AG20443 (cell line): Measurements from ENCODE around the gene TRIM52.

Source experiments
- DNase-seq: peaks from one replicate; pipeline ENCODE4 v3.0.0; 2012; ENCODE audit warnings: low spot score, mixed read lengths

The TRIM52 gene

GRCh38 chr5:181255836-181256578, 4.9 kb downstream of the TRIM52 start:
- no peak for DNase-seq

GRCh38 chr5:181255276-181255675, 5.7 kb downstream of the TRIM52 start:
- DNase-seq = no peak

GRCh38 chr5:181248277-181248676, 12.7 kb downstream of the TRIM52 start:
- no peak for DNase-seq

GRCh38 chr5:181246276-181247049, 14.5 kb downstream of the TRIM52 start:
- peak; percentile 96 for DNase-seq

DNA sequence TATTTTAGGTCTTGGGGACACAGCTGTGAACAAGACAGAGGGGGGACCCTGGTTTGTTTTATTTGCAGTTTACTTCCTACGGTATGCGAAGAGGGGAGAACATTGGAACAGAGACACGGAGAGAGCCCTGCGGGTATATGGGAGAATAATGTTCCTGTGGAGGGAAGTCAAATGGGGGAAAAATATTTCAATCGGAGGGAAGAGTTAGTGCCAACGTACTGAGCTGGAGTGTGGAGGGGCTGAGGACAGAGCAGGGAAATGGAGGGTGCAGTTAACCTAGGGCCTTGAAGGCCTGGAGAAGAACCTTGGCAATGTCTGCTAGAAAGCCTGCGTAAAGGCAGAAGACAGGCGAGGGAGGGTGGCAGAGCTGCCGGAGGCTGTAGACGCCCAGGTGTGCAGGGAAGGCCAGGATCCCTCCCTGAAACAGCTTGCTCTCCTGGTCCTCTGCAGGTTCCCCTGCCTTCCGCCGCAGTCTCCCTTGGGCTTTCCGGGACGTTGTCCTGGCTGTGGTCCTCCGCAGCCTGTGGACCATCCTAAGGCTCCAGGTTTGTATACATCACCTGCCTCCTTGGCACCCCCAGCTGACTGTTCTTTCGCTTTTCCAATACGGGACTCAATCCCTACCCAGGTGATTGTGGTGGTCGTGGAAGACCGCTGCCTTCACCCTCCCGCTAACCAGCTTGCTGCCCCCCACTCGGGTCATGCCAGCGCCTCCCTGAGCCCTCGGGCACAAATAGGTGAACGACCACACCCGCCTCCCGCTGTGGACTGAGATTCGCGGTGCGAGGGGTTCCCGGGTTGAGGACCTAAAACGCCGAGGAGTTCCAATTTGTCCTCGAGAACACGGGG, 15.3 kb downstream of the TRIM52 start:
- no peak for DNase-seq

- DNase-seq = peak; percentile 87
Observed at GRCh38 chr5:181243564-181244343, 17.2 kb downstream of the TRIM52 start, which contains the start of gene RACK1. RACK1 (minus strand) TSS chr5:181243906; CDS start chr5:181243800, 106 bp downstream.

GRCh38 chr5:181243018-181243563, 17.9 kb downstream of the TRIM52 start:
- DNase-seq = no peak

DNA sequence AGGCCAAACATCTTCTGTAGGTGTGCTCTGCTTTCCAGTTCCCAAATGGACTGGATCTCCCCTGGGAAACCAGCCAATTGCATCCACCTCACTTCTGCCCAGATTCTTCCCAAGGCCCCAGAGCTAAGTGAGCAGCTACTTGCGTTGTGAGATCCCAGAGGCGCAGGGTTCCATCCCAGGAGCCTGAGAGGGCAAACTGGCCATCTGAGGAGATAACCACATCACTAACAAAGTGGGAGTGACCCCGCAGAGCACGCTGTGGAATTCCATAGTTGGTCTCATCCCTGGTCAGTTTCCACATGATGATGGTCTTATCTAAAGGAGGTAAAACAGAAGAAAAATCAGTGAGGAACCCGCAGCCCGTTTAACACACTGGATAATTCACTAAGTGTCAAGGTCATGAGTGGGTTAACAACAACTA, 18.9 kb downstream of the TRIM52 start:
- no peak for DNase-seq

DNA sequence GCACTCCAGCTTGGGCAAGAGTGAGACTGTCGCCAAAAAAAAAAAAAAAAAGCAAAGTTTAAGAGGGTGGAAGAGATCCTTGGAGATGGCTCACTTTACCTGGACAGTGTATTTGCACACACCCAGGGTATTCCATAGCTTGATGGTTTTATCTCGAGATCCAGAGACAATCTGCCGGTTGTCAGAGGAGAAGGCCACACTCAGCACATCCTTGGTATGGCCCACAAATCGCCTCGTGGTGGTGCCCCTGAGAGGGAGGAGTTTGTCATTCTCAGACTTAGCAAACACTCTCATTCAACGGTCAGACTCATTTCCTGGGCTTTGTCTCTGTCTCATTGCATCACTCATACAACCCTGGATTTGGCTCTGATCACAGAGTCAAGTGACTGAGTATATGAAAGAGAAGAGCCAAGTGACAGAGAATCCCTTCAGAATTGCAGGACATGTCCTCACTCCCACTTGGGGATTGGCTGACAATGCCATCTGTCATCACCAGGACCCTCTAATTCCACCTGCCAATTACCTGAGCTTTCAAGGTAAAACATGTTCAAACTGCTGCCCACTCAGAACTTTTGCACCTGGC, 19.5 kb downstream of the TRIM52 start:
- DNase-seq = peak; percentile 68

GRCh38 chr5:181239062-181239663, 21.8 kb downstream of the TRIM52 start:
- DNase-seq = no peak

DNA sequence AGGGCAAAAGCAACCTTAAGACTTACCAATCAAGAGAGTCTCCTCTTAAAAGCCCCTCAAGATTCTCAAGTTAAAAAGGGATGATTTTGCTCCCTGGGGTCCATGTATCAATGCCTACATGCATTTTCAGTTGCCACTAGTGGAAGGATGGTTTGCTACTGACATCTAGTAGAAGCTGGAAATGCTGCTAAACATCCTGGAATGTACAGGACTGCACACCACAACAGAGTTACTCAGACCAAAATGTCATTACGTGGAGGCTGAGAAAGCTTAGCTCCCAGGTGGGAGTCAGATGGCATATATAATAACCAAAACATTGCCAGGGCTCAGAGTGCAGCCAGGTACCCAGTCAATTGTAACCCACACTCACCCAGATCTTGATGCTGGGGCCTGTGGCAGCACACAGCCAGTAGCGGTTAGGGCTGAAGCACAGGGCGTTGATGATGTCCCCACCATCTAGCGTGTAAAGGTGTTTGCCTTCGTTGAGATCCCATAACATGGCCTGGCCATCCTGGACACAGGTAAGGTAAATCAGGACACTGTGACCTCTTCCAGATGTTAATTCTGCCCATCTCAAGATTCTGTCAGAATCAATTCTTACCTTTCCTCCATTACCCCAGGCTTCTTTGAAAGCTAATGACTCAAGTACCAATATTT, 23.1 kb downstream of the TRIM52 start:
- no peak for DNase-seq

DNA sequence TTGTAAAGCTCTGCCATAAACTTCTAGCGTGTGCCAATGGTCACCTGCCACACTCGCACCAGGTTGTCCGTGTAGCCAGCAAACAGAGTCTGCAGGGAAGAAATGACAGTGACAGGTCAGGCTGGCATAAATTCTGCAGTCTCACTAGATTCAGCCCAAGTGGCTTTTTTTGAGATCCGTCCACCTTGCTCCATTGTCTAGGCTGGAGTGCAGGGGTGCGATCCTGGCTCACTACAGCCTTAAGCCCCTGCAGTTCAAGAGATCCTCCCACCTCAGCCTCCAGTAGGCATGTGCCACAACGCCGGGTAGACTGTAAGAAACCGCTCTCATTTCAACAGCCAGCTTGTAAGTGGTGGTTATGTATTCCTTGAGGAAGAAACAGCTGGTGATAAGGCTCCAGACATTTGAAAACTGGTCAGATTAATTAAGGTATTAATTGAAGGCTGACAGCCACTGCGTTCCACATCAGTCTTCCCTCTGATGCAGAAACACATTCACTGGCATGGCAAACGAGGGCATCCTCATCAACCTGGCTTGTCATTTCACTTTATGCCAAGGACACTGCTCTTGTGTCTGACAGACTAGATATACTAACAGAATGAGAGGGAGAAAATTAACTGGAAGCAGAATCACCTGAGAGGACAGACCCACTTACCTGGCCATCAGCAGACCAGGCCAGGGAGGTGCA, 23.8 kb downstream of the TRIM52 start:
- DNase-seq = no peak

DNA sequence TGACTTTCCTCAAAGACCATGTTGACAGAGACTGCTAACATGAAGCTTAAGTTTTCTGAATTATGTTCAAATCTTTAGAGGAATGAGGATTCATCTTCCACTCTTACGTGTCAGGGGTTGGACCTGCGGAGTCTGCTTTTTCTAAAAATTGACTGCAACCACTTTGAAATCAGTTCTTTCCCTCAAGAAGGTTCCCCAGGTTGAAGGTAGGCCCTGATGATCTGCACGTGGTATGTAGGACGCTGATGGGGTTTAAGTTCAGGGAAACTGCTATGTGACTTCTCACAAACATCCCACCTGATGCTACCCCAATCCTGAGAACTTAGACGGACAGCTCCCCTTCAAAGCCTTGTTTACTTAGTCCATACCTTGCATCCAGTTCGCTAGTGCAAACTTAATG, 24.5 kb downstream of the TRIM52 start:
- DNase-seq = no peak

DNA sequence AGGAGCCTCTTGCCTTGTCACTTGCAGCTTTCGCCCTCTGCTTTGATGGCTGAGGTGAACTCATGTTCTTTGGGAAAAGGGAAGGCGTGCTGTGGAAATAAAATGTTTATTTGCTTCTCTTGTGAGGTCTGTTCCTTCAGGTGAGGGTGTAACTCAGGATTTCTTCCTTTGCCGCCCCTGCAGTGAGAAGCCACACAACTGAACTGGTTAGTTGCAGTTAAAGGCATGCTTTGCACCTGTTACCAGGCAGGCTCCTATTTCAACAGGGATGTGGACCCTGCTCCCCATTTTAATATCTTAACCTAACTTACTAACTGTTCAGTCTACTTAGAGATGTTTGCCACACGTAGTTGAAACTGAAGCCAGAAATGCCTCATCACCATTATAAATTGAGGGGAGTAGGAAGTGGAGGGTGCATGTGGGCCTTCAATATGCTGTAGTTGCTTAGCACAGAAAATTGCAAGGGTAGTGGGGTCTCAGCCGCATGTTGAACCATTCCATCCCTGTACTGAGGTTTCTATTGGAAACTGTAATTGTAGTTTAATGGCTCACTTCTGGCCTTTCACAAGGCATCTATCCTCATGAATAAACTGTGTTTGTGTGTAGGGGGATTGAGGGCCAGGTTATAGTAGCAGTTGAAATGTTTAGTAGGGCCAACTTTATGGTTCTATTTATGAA, 25.1 kb downstream of the TRIM52 start:
- DNase-seq = no peak

DNA sequence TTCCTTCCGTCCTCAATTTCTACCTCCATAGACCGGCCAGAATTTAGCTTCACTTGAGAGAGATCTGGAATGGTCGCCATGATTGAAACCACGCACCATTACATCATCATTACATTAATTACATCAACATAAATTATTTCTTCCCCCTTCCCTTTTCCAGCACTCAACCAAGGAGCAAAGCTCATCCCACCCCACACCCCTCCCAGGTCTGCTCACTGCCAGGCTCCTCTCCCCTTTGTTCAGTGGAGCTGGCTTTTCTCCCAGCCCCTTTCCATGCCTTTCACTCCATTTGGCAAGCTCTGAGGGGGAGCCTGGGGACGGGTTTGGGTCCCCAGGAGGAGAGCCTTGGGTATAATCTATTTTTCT, 25.6 kb downstream of the TRIM52 start:
- DNase-seq = no peak

- DNase-seq = no peak
Observed at GRCh38 chr5:181234455-181235306, 26.3 kb downstream of the TRIM52 start.

DNA sequence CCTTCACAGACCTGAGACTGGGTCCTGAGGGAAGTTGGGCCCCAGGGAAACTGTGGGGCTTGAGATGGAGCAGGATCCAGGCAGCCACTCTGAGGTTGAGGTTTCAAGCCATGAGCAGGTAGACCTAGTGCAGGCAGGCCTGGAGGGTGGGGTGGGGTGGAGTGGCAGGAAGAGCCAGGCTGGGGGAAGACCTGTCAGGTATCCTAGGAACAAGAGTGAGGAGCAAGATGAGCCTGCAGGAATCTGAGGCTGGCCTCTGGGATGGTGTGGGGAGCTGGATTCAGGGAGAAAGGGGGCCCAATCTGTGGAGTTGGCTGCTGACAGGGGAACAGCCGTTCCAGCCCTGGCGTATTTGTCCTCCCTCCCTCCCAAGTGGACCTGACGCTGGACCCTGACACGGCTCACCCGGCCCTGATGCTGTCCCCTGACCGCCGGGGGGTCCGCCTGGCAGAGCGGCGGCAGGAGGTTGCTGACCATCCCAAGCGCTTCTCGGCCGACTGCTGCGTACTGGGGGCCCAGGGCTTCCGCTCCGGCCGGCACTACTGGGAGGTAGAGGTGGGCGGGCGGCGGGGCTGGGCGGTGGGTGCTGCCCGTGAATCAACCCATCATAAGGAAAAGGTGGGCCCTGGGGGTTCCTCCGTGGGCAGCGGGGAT, 27.0 kb downstream of the TRIM52 start:
- no peak for DNase-seq
